Gastrocnemius medialis (tissue), 4 donors: ENCODE results near the gene RGS17.

Experiments used
- CTCF ChIP-seq, 5 experiments: fragments of 450-650 bp in 3 of 5; fragments of 200-600 bp in 2 of 5; sonication (generic) in 2 of 5; IDR thresholded peaks in 4 of 5; conservative IDR thresholded peaks in 1 of 5; 1 replicate in 4 of 5; 2 replicates in 1 of 5; pipeline ENCODE4 v1.5.1; 2016 to 2019; ENCODE audit warnings: antibody characterized with exemption in 5 of 5, mild to moderate bottlenecking in 3 of 5, moderate library complexity in 3 of 5
- POLR2A ChIP-seq, 2 donors: fragments of 450-650 bp; IDR thresholded peaks; one replicate each; pipeline ENCODE4 v1.6.1; 2017; ENCODE audit warnings: antibody characterized with exemption in 2 of 2, mild to moderate bottlenecking in 2 of 2, moderate library complexity in 2 of 2

GRCh38 chr6:152975204-152975915 lies 155.7 kb downstream of the RGS17 start:
- TF ChIP-seq CTCF (IDR thresholded peaks at IDR 0.05 in 4 of 5, conservative IDR thresholded peaks at IDR 0.05 in 1 of 5) (no peak), POLR2A (IDR thresholded peaks at IDR 0.05) (no peak)
